Measurements from ENCODE around the gene EPN2.
"Not testable (repeated sequence)": the region's sequence is repeated elsewhere in the genome, so short reads cannot be mapped to it uniquely, and the experiment has no call there.

DNA sequence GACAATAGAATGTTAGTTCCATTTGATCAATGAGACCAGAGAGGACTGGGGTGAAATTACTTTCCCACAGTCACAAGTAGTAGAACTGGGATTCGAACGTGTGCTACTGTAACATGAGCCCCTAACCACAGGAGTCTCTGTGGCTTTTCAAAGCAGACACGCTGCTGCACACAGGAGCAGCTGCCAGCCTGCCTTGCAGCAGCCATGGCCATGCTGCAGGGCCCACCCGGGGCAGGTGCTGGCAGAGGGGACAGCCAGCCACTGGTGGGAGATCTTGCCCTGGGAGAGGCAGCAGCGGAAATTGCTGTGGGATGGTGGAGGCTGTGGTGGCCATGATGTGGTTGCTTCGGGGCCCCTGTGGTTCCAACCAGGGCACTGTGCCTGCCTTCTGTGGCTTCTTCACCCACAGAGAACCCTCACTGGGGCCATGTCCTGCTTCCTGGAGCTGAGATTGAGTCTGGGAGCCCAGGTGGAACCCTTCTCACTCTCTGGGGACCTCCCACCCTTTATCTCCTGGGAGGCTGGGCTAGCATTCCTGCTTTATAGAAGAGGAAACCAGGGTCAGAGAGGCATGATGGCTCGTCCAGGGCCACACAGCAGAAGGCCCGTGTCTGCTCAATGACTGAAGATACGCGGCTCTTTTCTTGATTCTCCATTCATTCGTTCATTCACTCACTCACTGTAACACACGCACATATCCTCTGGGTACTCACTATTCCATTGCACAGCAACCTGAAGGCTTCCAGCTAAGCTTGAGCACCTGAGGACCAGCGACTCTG is 20.8 kb upstream of the EPN2 start:
- TF ChIP-seq POLR2A, POLR2AphosphoS5, TAF1 (IDR thresholded peaks at IDR 0.05; ENCODE audit: low read depth, low read length): not testable (repeated sequence)

Measured in GM12891 (cell line).